UCSD-AML1 (cell line): Measurements from ENCODE around the gene KCNJ6.

Experiments used
- DNase-seq: peaks from one replicate; lab custom pipeline; 2025; ENCODE audit not compliant: unreplicated experiment; lab: John Stamatoyannopoulos, UW

The KCNJ6 gene

DNA sequence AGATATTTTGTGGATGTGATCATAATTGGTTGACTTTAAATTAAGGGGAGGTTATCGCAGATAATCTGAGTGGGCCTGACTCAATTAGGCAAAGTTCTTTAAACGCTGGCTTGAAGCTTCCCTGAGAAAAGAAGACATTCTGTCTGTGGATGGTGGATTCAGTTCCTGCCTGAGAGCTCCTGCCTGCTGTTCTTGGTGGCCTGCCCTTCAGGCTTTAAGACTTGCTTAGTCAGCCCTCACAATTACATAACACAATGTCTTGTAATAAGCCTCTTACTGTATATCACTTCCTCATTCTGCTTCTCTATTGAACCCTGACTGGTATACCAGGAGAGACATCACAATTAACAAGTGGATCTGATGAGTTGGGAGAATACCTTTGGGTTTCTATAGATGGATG is 50.2 kb downstream of the KCNJ6 start:
- DNase-seq = no peak

GRCh38 chr21:37865156-37865555 is 51.1 kb downstream of the KCNJ6 start:
- DNase-seq = no peak

- DNase-seq = no peak
Measured at GRCh38 chr21:37863842-37864241, 52.4 kb downstream of the KCNJ6 start.

GRCh38 chr21:37862536-37862935 is 53.7 kb downstream of the KCNJ6 start:
- DNase-seq = no peak

GRCh38 chr21:37861561-37861960 is 54.7 kb downstream of the KCNJ6 start:
- DNase-seq = no peak

DNA sequence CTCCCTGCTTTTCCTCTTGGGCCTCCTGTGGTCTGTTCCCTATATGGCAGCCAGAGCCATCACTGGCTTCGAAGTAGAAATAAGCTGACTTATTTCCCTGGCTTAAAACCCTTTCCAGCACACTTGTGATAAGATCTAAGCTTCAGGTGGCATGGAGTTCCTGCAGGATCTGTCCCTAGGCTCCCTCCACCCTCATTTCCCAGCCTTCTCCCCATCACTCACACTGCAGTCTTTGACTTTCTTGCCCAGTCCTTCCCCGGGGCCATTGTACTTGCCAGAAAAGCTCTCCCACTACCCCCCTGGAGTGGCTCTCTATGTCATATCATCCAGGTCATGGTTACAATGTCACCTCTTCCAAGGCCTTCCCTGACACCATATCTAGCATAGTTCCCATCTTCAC is 55.8 kb downstream of the KCNJ6 start:
- no peak for DNase-seq

DNA sequence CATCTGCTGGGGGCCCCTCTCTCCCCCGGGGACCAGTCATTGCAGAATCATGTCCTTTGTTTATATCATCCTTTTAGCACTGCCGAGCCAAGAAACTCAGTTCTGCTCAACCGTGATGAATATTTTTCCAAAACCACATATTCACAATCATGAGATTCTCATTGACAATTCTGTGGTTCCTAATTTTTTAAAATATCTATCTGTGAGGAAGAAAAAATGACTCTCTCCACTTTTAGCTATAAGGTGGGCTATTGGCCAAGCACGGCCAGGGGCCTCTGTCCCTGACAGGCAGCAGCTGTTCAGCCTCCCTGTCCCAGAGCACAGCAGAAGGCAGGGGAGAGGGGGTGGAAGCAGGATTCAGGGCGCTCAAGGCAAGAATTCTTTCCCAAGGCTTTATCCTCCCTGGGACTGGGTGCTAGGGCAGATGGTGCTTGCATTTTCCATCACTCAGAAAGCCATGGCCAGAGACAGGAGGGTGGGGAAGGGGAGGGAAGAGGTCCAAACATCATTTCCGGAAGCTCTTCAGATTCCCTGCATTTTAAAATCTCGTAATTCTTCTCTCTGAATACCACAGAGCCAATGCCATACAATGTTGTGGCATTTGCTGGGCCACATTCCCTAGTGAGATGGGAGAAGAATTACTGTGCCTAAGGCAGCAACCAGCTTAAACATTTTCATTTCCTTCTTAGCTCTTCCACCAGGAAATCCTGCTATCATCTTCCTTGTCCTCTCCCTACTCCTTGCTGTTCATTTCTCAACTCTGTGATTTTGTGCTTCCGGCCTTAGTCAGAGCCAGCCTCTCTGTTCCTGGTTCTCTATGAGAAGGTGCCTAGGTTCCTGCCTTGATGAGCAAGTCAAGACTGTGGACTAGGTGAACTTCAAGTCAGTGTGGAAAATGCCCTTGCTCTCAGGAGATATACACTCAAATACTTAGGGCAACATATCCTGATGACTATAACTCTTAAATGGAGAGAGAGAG is 60.3 kb downstream of the KCNJ6 start:
- no peak for DNase-seq

DNA sequence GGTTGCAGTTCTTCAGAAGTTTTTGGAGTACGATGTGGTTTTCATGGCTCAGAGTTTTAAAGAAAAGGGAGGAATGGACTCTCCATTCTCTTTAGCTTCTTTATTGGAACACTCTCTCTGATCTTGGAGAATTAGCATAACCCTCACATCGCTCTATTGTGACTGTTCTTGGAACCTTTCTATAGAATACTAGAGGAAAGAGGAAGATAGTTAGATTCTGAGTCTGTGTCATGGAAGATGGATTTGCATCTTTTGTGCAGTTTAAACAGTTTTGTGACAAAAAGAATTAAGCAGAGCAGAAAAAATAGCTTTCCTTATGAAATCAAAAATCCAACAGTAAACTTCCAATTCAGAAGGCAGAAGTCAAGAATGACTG is 61.0 kb downstream of the KCNJ6 start:
- no peak for DNase-seq

DNA sequence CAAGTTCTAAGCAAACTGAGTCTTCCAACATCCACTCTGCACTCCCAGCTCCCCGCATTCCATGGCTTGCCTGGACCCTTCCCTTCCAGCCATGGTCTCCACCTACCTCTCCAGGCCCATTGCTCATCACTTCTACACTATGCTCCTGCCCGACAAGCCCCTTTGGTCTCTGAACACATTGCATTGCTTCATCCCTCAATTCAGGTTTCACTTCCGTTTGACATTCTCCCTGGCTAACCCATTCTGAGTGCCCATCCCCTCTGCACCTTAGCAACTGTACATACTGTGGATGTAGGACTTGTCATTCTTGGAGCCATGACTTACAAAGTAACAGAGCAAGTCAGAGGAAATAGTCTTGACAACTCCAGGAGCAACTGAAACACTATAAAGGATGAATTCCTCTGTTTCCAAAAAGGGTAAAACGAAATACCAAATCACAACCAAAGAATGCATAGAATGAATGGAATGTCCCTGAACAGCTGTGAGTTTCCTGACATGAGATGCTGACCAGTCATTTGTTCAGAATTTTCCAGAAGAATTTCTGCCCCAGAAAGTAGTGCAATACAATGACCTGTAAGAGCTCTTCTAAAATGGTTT is 66.7 kb downstream of the KCNJ6 start:
- no peak for DNase-seq

DNA sequence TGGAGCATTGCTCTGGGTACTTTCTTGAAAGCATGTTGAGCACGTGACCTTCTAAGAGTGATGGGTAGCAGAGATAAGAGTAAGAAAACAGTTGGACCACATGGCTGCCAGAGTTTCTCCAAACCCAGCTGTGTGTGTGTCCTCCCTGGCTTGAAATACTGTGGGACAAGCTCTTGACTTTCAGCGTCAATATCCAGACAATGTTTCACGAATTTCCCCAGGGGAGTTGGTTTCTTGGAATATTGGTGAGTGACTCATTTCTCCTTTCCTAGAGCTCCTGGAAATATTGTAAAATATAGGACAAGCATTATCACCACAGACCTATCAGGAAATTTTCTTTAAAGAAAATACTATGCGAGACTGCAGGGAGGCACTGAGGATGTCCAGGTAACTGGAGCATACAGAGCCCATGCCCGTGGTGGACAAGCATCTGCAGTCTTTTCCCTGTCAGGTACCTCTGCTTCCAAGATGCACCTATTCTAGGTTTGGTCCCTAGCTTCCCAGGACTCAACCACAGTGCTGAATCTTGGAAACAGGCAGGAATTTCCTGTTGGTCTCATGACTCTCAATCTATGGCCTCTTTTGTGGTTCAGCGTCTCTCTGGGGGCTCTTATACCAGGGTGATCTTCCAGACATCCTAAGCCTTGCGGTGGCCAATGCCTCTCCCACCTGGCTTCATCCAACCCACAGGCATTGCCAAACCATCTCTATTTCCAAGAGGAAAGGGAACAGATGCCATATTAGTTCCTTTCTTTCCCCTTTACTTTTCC is 67.4 kb downstream of the KCNJ6 start:
- no peak for DNase-seq

GRCh38 chr21:37845535-37845934 is 70.7 kb downstream of the KCNJ6 start:
- no peak for DNase-seq

- no peak for DNase-seq
Measured at GRCh38 chr21:37843191-37843590, 73.1 kb downstream of the KCNJ6 start.

DNA sequence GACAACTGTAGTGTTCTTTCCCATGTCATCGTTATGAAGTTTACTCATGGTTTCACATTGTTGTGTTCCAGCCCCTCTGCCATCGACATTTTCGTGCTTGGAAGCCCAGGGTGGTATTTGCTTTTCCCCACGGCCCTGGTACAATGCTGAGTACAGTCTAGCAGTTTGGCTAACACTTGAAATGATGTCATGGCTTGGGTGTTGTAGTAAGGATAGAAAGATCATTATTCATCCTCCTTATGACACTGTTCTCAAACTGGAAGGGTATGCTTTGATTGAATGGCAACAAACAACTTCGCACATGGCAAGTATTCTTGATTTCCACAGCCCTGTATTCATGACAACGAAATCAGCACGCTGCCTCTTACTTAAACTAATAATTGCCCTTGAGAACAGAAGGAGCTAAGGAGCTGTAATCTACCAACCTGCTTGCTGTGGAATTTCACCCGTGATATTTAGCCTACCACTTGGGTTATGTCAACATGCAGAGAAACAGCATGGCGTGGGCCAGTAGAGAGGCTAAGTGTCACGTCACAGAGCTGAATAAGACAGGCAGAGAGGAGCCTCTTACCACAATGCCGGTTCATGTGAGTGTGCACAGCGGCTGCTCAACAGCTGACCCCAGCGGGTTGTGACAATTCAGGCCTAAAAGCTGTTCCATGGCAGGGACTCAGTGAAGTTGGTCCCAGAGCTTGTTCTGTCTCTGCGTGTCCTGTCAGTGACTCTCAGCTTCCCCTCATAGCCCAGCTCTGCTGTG is 73.9 kb downstream of the KCNJ6 start:
- DNase-seq = no peak

- DNase-seq = no peak
Measured at GRCh38 chr21:37837381-37837780, 78.9 kb downstream of the KCNJ6 start.

GRCh38 chr21:37835481-37835880 is 80.8 kb downstream of the KCNJ6 start:
- no peak for DNase-seq

DNA sequence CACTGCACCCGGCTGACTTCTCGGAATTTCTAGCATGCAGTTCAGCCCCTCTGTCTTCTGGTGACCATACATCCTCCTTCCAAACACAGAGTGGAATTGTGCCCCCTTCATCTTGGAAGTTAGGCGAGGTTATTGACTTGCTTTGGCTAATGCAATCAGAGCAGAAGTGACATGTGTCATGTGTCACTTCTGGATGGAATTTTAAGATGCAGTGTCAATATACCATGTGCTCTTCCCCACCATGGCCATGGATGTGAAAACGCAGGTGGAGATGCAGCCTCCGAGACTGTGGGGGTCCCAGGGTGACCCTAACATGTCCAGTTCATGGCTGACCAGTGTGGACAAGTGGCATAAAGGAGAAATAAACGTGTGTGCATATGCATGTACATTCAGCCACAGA is 83.0 kb downstream of the KCNJ6 start:
- no peak for DNase-seq

DNA sequence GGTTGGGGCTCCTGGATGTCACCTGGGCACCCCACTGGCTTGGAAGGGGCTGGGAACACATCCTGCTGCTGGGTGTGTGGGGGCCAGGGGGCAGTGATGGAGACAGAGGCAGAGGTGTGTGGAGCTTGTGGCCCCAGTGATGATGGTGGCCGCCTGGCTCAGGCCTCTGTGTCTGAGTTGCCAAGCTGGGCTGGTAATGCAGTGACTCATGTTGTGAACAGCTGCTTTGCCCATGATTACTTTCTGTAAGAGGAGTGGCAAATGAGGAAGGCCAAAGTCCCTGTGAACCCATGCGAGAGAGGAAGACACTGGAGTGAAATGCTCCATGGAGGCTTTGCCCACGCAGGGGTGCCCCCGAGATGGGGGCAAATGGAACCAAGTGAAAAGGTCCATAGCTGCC is 86.8 kb downstream of the KCNJ6 start:
- no peak for DNase-seq

DNA sequence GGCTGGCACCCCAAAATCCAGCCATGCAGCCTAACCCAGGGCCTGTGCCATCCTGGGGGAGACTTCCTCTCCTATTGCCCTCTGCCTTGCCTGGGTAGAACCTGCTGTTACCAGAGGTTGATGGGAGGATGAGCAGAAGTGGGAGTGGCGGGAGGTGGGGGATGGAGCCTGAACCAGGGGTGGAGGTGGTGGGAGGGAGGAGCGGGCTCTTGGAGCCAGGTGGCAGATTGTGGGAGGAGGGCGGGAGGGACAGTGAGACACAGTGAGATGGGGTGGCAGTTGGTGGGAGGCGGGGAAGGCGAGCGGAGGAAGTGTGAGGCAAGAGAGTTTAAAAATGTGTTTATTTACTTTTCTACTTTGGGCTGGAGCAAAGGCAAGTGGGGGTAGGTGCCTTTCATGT is 87.3 kb downstream of the KCNJ6 start:
- DNase-seq = no peak

- DNase-seq = no peak
Measured at GRCh38 chr21:37828556-37828955, 87.7 kb downstream of the KCNJ6 start.

- no peak for DNase-seq
Measured at GRCh38 chr21:37827913-37828312, 88.3 kb downstream of the KCNJ6 start.

- no peak for DNase-seq
Measured at GRCh38 chr21:37821786-37822450, 94.3 kb downstream of the KCNJ6 start.
